Neural cell (in vitro differentiated cells): ENCODE data around the gene SHC2. TPM values are rescaled to one million over a fixed set of nuclear protein-coding genes. Genes with fewer than 3 reads are reported as not detected.

Experiments
- H2AFZ ChIP-seq: fragments of 200-600, 300-800 bp; sonication (generic), shearing (Covaris generic); 2 replicates; pipeline ENCODE4 v1.6.0; 2014; ENCODE audit warnings: low read depth, mild to moderate bottlenecking, antibody characterized with exemption, low read length, moderate library complexity
- H3F3A ChIP-seq: fragments of 200-600 bp; shearing (Covaris generic); 2 replicates; pipeline ENCODE4 v1.6.1; 2016; ENCODE audit warnings: mild to moderate bottlenecking, moderate library complexity, mixed read lengths, antibody characterized with exemption, low read length; ENCODE audit not compliant: insufficient read depth, poor library complexity, severe bottlenecking
- H3K27ac ChIP-seq: fragments of 200-600, 300-800 bp; sonication (generic), shearing (Covaris generic); 2 replicates; pipeline ENCODE4 v1.5.1; 2014; ENCODE audit warnings: mild to moderate bottlenecking, low read length, moderate library complexity
- H3K27me3 ChIP-seq: fragments of 300-800, 200-600 bp; sonication (generic), shearing (Covaris generic); 2 replicates; pipeline ENCODE4 v1.6.0; 2014; ENCODE audit warnings: mild to moderate bottlenecking, low read depth, low read length, moderate library complexity; ENCODE audit not compliant: insufficient read depth
- H3K36me3 ChIP-seq: fragments of 300-800, 200-600 bp; sonication (generic), shearing (Covaris generic); 2 replicates; pipeline ENCODE4 v1.5.1; 2014; ENCODE audit warnings: mild to moderate bottlenecking, antibody characterized with exemption, low read length, moderate library complexity; ENCODE audit not compliant: insufficient read depth
- H3K4me2 ChIP-seq: fragments of 300-800, 200-600 bp; sonication (generic), shearing (Covaris generic); 2 replicates; pipeline ENCODE4 v1.6.0; 2014; ENCODE audit warnings: mild to moderate bottlenecking, low read length
- H3K4me3 ChIP-seq: fragments of 300-800, 200-600 bp; sonication (generic), shearing (Covaris generic); 2 replicates; pipeline ENCODE4 v1.5.1; 2014; ENCODE audit warnings: mild to moderate bottlenecking, low read length, moderate library complexity
- H3K79me2 ChIP-seq: fragments of 200-600 bp; shearing (Covaris generic); replicated peaks from 2 replicates; pipeline ENCODE4 v1.6.0; 2014; ENCODE audit warnings: mild to moderate bottlenecking, low read length, moderate library complexity; ENCODE audit not compliant: insufficient read depth
- H3K9ac ChIP-seq: fragments of 300-800, 200-600 bp; sonication (generic), shearing (Covaris generic); 2 replicates; pipeline ENCODE4 v1.6.1; 2016; ENCODE audit warnings: mild to moderate bottlenecking, low read length, mixed read lengths
- H3K9me2 ChIP-seq: fragments of 200-600 bp; shearing (Covaris generic); 2 replicates; pipeline ENCODE4 v1.6.1; 2016; ENCODE audit warnings: mild to moderate bottlenecking, low read length, mixed read lengths; ENCODE audit not compliant: insufficient read depth
- H3K9me3 ChIP-seq: fragments of 200-600, 300-800 bp; sonication (generic), shearing (Covaris generic); 2 replicates; pipeline ENCODE4 v1.6.1; 2016; ENCODE audit warnings: mild to moderate bottlenecking, mixed run types, low read length, moderate library complexity, mixed read lengths
- H4K20me1 ChIP-seq: fragments of 200-600 bp; shearing (Covaris generic); 2 replicates; pipeline ENCODE4 v1.6.1; 2016; ENCODE audit warnings: mild to moderate bottlenecking, mixed run types; ENCODE audit not compliant: insufficient read depth
- CTCF ChIP-seq: fragments of 450-650 bp; IDR thresholded peaks from 2 replicates; pipeline ENCODE4 v1.5.1; 2014; ENCODE audit warnings: antibody characterized with exemption, mild to moderate bottlenecking, moderate library complexity; ENCODE audit not compliant: poor library complexity, severe bottlenecking
- EP300 ChIP-seq: fragments of 450-650 bp; conservative IDR thresholded peaks from 2 replicates; pipeline ENCODE4 v1.6.1; 2014; ENCODE audit warnings: antibody characterized with exemption, mild to moderate bottlenecking, moderate library complexity; ENCODE audit not compliant: poor library complexity, severe bottlenecking
- EZH2 ChIP-seq: fragments of 200-600, 300-800 bp; shearing (Covaris generic), sonication (generic); IDR thresholded peaks from 2 replicates; pipeline ENCODE4 v1.6.1; 2014; ENCODE audit warnings: antibody characterized with exemption, low read length, borderline replicate concordance, mild to moderate bottlenecking; ENCODE audit not compliant: insufficient read depth, poor library complexity, severe bottlenecking
- MXI1 ChIP-seq: fragments of 450-650 bp; conservative IDR thresholded peaks from 2 replicates; pipeline ENCODE4 v1.6.1; 2014; ENCODE audit warnings: antibody characterized with exemption, mild to moderate bottlenecking; ENCODE audit not compliant: poor library complexity, severe bottlenecking
- POLR2AphosphoS5 ChIP-seq: IDR thresholded peaks from 2 replicates; pipeline ENCODE4 v1.6.1; 2012
- RAD21 ChIP-seq: fragments of 450-650 bp; conservative IDR thresholded peaks from 2 replicates; pipeline ENCODE4 v1.6.1; 2014; ENCODE audit warnings: antibody characterized with exemption, mild to moderate bottlenecking, moderate library complexity
- REST ChIP-seq: IDR thresholded peaks from 2 replicates; pipeline ENCODE4 v1.6.1; 2012; ENCODE audit warnings: borderline replicate concordance
- SMC3 ChIP-seq: fragments of 450-650 bp; conservative IDR thresholded peaks from 2 replicates; pipeline ENCODE4 v1.6.1; 2014; ENCODE audit warnings: antibody characterized with exemption, mild to moderate bottlenecking, moderate library complexity; ENCODE audit not compliant: poor library complexity
- TAF1 ChIP-seq: IDR thresholded peaks from 2 replicates; pipeline ENCODE4 v1.6.1; 2012; ENCODE audit warnings: low read depth
- polyA plus RNA-seq: library from polyadenylated mRNA; depleted of rRNA; stranded (reverse); fragments of >200 nt; gene quantifications from 2 replicates; pipeline ENCODE4 v1.2.3, GENCODE V29; 2014

Gene SHC2
- polyA plus RNA-seq, 1 donor from 2014 or later, result 75.8 TPM

GRCh38 chr19:504616-505015 lies 43.8 kb upstream of the SHC2 start:
- Histone ChIP-seq H3K9me2 (no peaks in the 10 kb centered on the region), H3K9me3 (no peaks in the 10 kb centered on the region), H4K20me1 (no peaks in the 10 kb centered on the region), H2AFZ (no peak overlapping the region), H3K36me3 (no peaks in the 10 kb centered on the region), H3K4me3 (no peak overlapping the region), H3K79me2 (peaks cover 12% of the 10 kb centered on the region), H3F3A (no peaks in the 10 kb centered on the region), H3K9ac (no peak overlapping the region), H3K4me2 (no peak overlapping the region), H3K27me3 (peaks cover 5% of the 10 kb centered on the region), H3K27ac (no peak overlapping the region)
- TF ChIP-seq EZH2, result no peak
- no peak for TF ChIP-seq MXI1
- TF ChIP-seq CTCF, result no peak
- no peak for TF ChIP-seq POLR2AphosphoS5
- no peak for TF ChIP-seq RAD21
- no peak for TF ChIP-seq TAF1
- TF ChIP-seq EP300, result no peak
- no peak for TF ChIP-seq SMC3
- no peak for TF ChIP-seq REST

- no peak overlapping the region for H3K4me2 ChIP-seq
- no peak for TF ChIP-seq SMC3
- TF ChIP-seq EP300, result no peak
- no peak overlapping the region for H3K9ac ChIP-seq
- H4K20me1 ChIP-seq, result no peaks in the 10 kb centered on the region
- H3K27me3 ChIP-seq, result peaks cover 33% of the 10 kb centered on the region
- H3K79me2 ChIP-seq, result no peaks in the 10 kb centered on the region
- H3K4me3 ChIP-seq, result no peak overlapping the region
- H3K9me2 ChIP-seq, result no peaks in the 10 kb centered on the region
- no peak overlapping the region for H2AFZ ChIP-seq
- H3K27ac ChIP-seq, result no peak overlapping the region
- no peaks in the 10 kb centered on the region for H3K36me3 ChIP-seq
- no peaks in the 10 kb centered on the region for H3F3A ChIP-seq
- no peaks in the 10 kb centered on the region for H3K9me3 ChIP-seq
These were observed 40.8 kb upstream of the SHC2 start for GRCh38 chr19:501646-502045.
